Mesothelial cell of epicardium (in vitro differentiated cells): ENCODE results near the gene EXOSC1. TPM values are rescaled to one million over a fixed set of nuclear protein-coding genes. Genes with fewer than 3 reads are reported as not detected.
"Not testable (repeated sequence)": the region's sequence is repeated elsewhere in the genome, so short reads cannot be mapped to it uniquely, and the experiment has no call there.

Experiments
- DNase-seq, 2 experiments: peaks; one replicate each; pipeline ENCODE4 v3.0.0; 2021; ENCODE audit warnings: low spot score in 2 of 2; ENCODE audit not compliant: unreplicated experiment in 2 of 2
- H3K27ac Mint-ChIP-seq: 2 replicates; pipeline ENCODE4 v1.8.0; 2021; ENCODE audit warnings: mixed read lengths
- H3K27me3 Mint-ChIP-seq: 2 replicates; pipeline ENCODE4 v1.8.0; 2021; ENCODE audit warnings: low read depth, mixed read lengths
- H3K36me3 Mint-ChIP-seq: 2 replicates; pipeline ENCODE4 v1.8.0; 2021; ENCODE audit warnings: mixed read lengths
- H3K4me1 Mint-ChIP-seq: 2 replicates; pipeline ENCODE4 v1.8.0; 2021; ENCODE audit warnings: mixed read lengths
- H3K4me3 Mint-ChIP-seq: 2 replicates; pipeline ENCODE4 v1.8.0; 2021; ENCODE audit warnings: mild to moderate bottlenecking, moderate library complexity, mixed read lengths
- H3K9me3 Mint-ChIP-seq: 2 replicates; pipeline ENCODE4 v1.8.0; 2021; ENCODE audit warnings: mixed read lengths
- CTCF ChIP-seq: fragments of 200-600 bp; sonication (generic); IDR thresholded peaks from one replicate; pipeline ENCODE4 v1.5.0; 2021; ENCODE audit warnings: antibody characterized with exemption; ENCODE audit not compliant: unreplicated experiment
- total RNA-seq: library from RNA; stranded (reverse); gene quantifications from 3 replicates; pipeline ENCODE4 v1.2.1, GENCODE V29; 2021

EXOSC1 gene
- total RNA-seq, 1 donor from 2014 or later = 28.2 TPM

- H3K27me3 Mint-ChIP-seq = no peaks in the 10 kb centered on the region
- DNase-seq = peak in 1 of 2 experiments; percentile 48
- H3K4me1 Mint-ChIP-seq = peaks cover 5% of the 10 kb centered on the region
- H3K36me3 Mint-ChIP-seq = no peaks in the 10 kb centered on the region
- TF ChIP-seq CTCF = peak; percentile 73
- H3K4me3 Mint-ChIP-seq = no peak overlapping the region
- no peak overlapping the region for H3K27ac Mint-ChIP-seq
- no peaks in the 10 kb centered on the region for H3K9me3 Mint-ChIP-seq
Measured at GRCh38 chr10:97407211-97407951, 38.4 kb downstream of the EXOSC1 start.

GRCh38 chr10:97406483-97406882, 39.3 kb downstream of the EXOSC1 start:
- not testable (repeated sequence) for H3K4me3 Mint-ChIP-seq, H3K36me3 Mint-ChIP-seq, H3K27me3 Mint-ChIP-seq, DNase-seq, H3K27ac Mint-ChIP-seq, H3K4me1 Mint-ChIP-seq, H3K9me3 Mint-ChIP-seq

GRCh38 chr10:97406064-97406463, 39.7 kb downstream of the EXOSC1 start:
- Mint-ChIP-seq H3K36me3 (no peaks in the 10 kb centered on the region), H3K4me3 (no peak overlapping the region), H3K9me3 (no peaks in the 10 kb centered on the region), H3K27ac (no peak overlapping the region), H3K4me1 (peaks cover 8% of the 10 kb centered on the region), H3K27me3 (no peaks in the 10 kb centered on the region)
- no peak for TF ChIP-seq CTCF
- no peak for DNase-seq

- H3K9me3 Mint-ChIP-seq = no peaks in the 10 kb centered on the region
- H3K27me3 Mint-ChIP-seq = no peaks in the 10 kb centered on the region
- no peak overlapping the region for H3K4me3 Mint-ChIP-seq
- H3K4me1 Mint-ChIP-seq = peaks cover 20% of the 10 kb centered on the region
- no peak for TF ChIP-seq CTCF
- H3K36me3 Mint-ChIP-seq = no peaks in the 10 kb centered on the region
- DNase-seq = no peak
- no peak overlapping the region for H3K27ac Mint-ChIP-seq
Measured at GRCh38 chr10:97404044-97404443, 41.8 kb downstream of the EXOSC1 start.

- no peak for DNase-seq
- H3K27me3 Mint-ChIP-seq = no peaks in the 10 kb centered on the region
- no peaks in the 10 kb centered on the region for H3K9me3 Mint-ChIP-seq
- no peak for TF ChIP-seq CTCF
- H3K4me3 Mint-ChIP-seq = peak overlapping the region; percentile 91
- peak overlapping the region; percentile 93 for H3K27ac Mint-ChIP-seq
- H3K36me3 Mint-ChIP-seq = no peaks in the 10 kb centered on the region
- peaks cover 15% of the 10 kb centered on the region for H3K4me1 Mint-ChIP-seq
Measured at GRCh38 chr10:97401455-97401919, 44.3 kb downstream of the EXOSC1 start.

GRCh38 chr10:97400665-97401454, 44.9 kb downstream of the EXOSC1 start, which contains the start of gene RRP12:
Gene RRP12 (minus strand): TSS chr10:97401340. CDS start chr10:97401231, 109 bp downstream.
- no peaks in the 10 kb centered on the region for H3K9me3 Mint-ChIP-seq
- peaks cover 15% of the 10 kb centered on the region for H3K4me1 Mint-ChIP-seq
- H3K36me3 Mint-ChIP-seq = peaks cover 6% of the 10 kb centered on the region
- peak within 1 kb of the TSS; percentile 93 for H3K27ac Mint-ChIP-seq
- H3K4me3 Mint-ChIP-seq = peak within 1 kb of the TSS; percentile 91
- peak; percentile 50 to 69 for DNase-seq
- TF ChIP-seq CTCF = no peak
- H3K27me3 Mint-ChIP-seq = no peaks in the 10 kb centered on the region
